Psoas muscle (tissue), 8 donors: Measurements from ENCODE around the gene JAKMIP1. TPM values are rescaled to one million over a fixed set of nuclear protein-coding genes. Genes with fewer than 3 reads are reported as not detected.
A peak's percentile ranks its signal among the peaks of the same experiment; 100 is the strongest.

Experiments used
- ATAC-seq, 4 donors: fragments of 200-7000 bp; cut with Tn5 transposase; one replicate each; pipeline ENCODE4 v1.9.1; 2020; ENCODE audit warnings: moderate library complexity in 3 of 4, mild to moderate bottlenecking in 2 of 4
- DNase-seq, 2 donors: peaks; one replicate each; pipeline ENCODE4 v3.0.0-alpha.2; 2020
- H3K27ac ChIP-seq: fragments of 200-600 bp; one replicate; pipeline ENCODE4 v1.8.0; 2022
- H3K27me3 ChIP-seq, 3 donors: fragments of 200-600 bp in 1 of 3; one replicate each; pipeline versions ENCODE4 v1.6.1 to v1.8.0; 2013 to 2022; ENCODE audit warnings: low read length in 2 of 3, mild to moderate bottlenecking in 2 of 3, moderate library complexity in 1 of 3; ENCODE audit not compliant: insufficient read depth in 3 of 3
- H3K36me3 ChIP-seq, 2 donors: fragments of 200-600 bp in 1 of 2; one replicate each; pipeline versions ENCODE4 v1.6.1 to v1.8.0; 2013 to 2022; ENCODE audit warnings: low read depth in 1 of 2, mild to moderate bottlenecking in 1 of 2, moderate library complexity in 1 of 2; ENCODE audit not compliant: insufficient read depth in 1 of 2
- H3K4me1 ChIP-seq: fragments of 200-600 bp; one replicate; pipeline ENCODE4 v1.8.0; 2022
- H3K4me3 ChIP-seq: fragments of 200-600 bp; one replicate; pipeline ENCODE4 v1.8.0; 2022; ENCODE audit warnings: mild to moderate bottlenecking
- H3K9me3 ChIP-seq: fragments of 200-600 bp; one replicate; pipeline ENCODE4 v1.8.0; 2022
- CTCF ChIP-seq: fragments of 200-600 bp; IDR thresholded peaks from one replicate; pipeline ENCODE4 v1.8.0; 2022; ENCODE audit warnings: antibody characterized with exemption
- WGBS, 3 donors: extraction: QIAGEN DNeasy Blood & Tissue Kit; methylation state at CpG; one replicate each; pipeline versions ENCODE4 v1.1.6 to v1.1.7; 2013; 5-methylcytosine and 5-hydroxymethylcytosine counted together
- intact Hi-C, 2 donors: fragments of 100-400 bp; cut with DNase I; formaldehyde crosslinking; loops; one replicate each; pipeline versions ENCODE4 v1.11.0 to v1.14.2; 2022
- polyA plus RNA-seq, 3 donors: library from polyadenylated mRNA; stranded (reverse); fragments of 200-250 nt; gene quantifications; one replicate each; pipeline ENCODE4 v1.2.3, GENCODE V29; 2013
- total RNA-seq, 4 donors: library from RNA; stranded (reverse); fragmentation: NEBNext Ultra II Directional in 2 of 4; extraction: Animal tissue kit (Norgen Biotek cat#: 25700) in 2 of 4; gene quantifications; one replicate each; pipeline versions ENCODE4 v1.2.1 to v1.2.4, GENCODE V29; 2021 to 2023
- donor health status: healthy with polysubstance abuse.
- donor health status: DM: no; HTN: no; CAD: no; lungs with moderate emphysema.
- donor health status: Bipolar disorder and iron deficiency.
- donor health status: healthy.
- donor health status: DM: yes; HTN: yes; CAD: no.
- donor health status: DM: no; HTN: no; CAD: no.
- donor health status: DM: no; HTN: no; CAD: no.
- donor health status: DM: yes; HTN: yes; CAD: no.

JAKMIP1 gene
- total and polyA plus RNA-seq, 7 donors, result 0.04 TPM; not detected in 6

GRCh38 chr4:6221851-6222760 lies 21.8 kb upstream of the JAKMIP1 start:
- WGBS, 3 donors, result 6 to 9% (median 8%) methylated on average over 47 to 84 of the region's 84 CpGs

GRCh38 chr4:6221301-6221850 lies 21.0 kb upstream of the JAKMIP1 start:
- Histone ChIP-seq H3K4me1 (no peaks in the 10 kb centered on the region), H3K36me3 (no peaks in the 10 kb centered on the region), H3K27ac (no peak overlapping the region), H3K9me3 (no peaks in the 10 kb centered on the region), H3K4me3 (peak overlapping the region; percentile 41), H3K27me3 (peaks cover 0 to 66% (median 14%) of the 10 kb centered on the region in 3 donors)
- intact Hi-C loops, result no loop called here
- TF ChIP-seq CTCF, result no peak
- ATAC-seq (no peak), DNase-seq (no peak)
- 10 to 11% (median 10%) methylated on average over 16 of the region's 16 CpGs for WGBS, 3 donors

More at GRCh38 chr4:6221851-6222760, 21.8 kb upstream of the JAKMIP1 start:
- peaks cover 0 to 61% (median 14%) of the 10 kb centered on the region in 3 donors for H3K27me3 ChIP-seq
- H3K4me1 ChIP-seq, result no peaks in the 10 kb centered on the region
- H3K9me3 ChIP-seq, result no peaks in the 10 kb centered on the region
- DNase-seq (no peak), ATAC-seq (peak in 3 of 4 donors; percentile 77 to 88 (median 79))
- TF ChIP-seq CTCF, result no peak
- H3K4me3 ChIP-seq, result peak overlapping the region; percentile 41
- H3K36me3 ChIP-seq, result no peaks in the 10 kb centered on the region
- intact Hi-C loops, result no loop called here
- no peak overlapping the region for H3K27ac ChIP-seq

DNA sequence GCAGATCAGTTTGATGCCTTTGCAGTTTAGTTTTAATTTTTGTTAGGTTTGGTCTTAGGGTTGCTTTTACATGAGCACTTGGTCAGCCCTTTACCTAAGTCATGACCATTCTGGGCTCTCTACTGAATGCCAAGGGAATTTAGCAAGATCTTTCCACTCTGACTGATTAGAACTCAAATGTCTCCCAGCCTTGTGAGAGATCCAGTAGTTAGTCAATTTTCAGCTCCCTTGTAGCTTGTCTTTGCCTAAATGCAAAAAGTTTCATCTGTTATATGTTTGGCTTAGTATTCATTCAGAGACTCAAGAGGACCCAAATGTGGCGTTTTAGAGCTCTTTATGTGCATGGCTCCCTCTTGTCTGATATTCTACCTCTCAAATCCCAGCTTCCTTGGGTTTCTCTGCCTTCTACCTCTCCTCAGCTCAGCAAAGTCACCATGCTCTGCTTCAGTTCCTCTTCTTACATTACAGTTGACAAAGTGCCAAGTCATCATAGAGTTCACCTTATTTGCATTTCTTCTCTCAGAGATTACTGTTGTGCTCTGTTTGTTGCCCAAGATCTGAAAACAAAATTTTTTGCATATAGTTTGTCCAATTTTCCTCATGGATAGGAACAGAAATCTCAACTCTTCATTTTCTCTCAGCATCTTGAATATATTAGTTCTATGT lies 17.5 kb upstream of the JAKMIP1 start:
- peaks cover 6 to 57% (median 11%) of the 10 kb centered on the region in 3 donors for H3K27me3 ChIP-seq
- intact Hi-C loops, result no loop called here

DNA sequence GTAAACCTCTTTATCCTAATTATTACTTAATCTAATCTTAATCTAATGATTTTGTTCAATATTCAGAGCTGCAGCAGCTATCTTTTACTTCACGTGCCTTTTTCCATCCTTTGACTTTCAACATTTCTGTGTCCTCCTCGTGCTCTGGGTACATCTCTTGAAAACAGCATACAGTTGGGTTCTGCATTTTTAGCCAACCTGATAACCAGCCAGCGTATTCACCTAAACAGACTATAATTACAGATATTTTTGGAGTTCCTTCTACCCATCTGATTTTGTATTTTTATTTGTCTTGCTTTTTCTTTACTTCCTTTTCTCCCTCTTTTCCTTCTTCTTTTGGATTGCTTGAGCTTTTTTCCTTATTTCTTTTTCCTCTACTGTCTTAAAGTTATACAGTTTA lies 16.2 kb upstream of the JAKMIP1 start:
- DNase-seq, result no peak
- peaks cover 4% of the 10 kb centered on the region for H3K9me3 ChIP-seq
- H3K4me1 ChIP-seq, result no peaks in the 10 kb centered on the region
- no peak for ATAC-seq
- H3K27ac ChIP-seq, result no peak overlapping the region
- no peak for TF ChIP-seq CTCF
- H3K4me3 ChIP-seq, result no peak overlapping the region
- H3K36me3 ChIP-seq, result no peaks in the 10 kb centered on the region
- WGBS, 3 donors, result 67 to 75% (median 72%) methylated on average over 3 of the region's 3 CpGs
- H3K27me3 ChIP-seq, result peaks cover 1 to 44% (median 7%) of the 10 kb centered on the region in 3 donors
- intact Hi-C loops, result no loop called here

More for the DNA sequence above, 17.5 kb upstream of the JAKMIP1 start:
- peaks cover 2% of the 10 kb centered on the region for H3K9me3 ChIP-seq
- no peak for ATAC-seq
- no peaks in the 10 kb centered on the region for H3K4me1 ChIP-seq
- DNase-seq, result no peak
- H3K36me3 ChIP-seq, result no peaks in the 10 kb centered on the region
- H3K4me3 ChIP-seq, result no peak overlapping the region
- no peak overlapping the region for H3K27ac ChIP-seq
- WGBS, 3 donors, result 39 to 67% (median 63%) methylated on average over 1 of the region's 1 CpG
- TF ChIP-seq CTCF, result no peak
